ENCODE measurements around the gene OVOL2. TPM values are rescaled to one million over a fixed set of nuclear protein-coding genes. Genes with fewer than 3 reads are reported as not detected.
"Not testable (repeated sequence)": the region's sequence is repeated elsewhere in the genome, so short reads cannot be mapped to it uniquely, and the experiment has no call there.

The OVOL2 gene
- not detected in 3 replicates for total RNA-seq
- long read RNA-seq, partial matches to known transcripts, result 0 of 2 reads
- long read RNA-seq, other reads (novel, unspliced or antisense), result 2 of 2 reads

DNA sequence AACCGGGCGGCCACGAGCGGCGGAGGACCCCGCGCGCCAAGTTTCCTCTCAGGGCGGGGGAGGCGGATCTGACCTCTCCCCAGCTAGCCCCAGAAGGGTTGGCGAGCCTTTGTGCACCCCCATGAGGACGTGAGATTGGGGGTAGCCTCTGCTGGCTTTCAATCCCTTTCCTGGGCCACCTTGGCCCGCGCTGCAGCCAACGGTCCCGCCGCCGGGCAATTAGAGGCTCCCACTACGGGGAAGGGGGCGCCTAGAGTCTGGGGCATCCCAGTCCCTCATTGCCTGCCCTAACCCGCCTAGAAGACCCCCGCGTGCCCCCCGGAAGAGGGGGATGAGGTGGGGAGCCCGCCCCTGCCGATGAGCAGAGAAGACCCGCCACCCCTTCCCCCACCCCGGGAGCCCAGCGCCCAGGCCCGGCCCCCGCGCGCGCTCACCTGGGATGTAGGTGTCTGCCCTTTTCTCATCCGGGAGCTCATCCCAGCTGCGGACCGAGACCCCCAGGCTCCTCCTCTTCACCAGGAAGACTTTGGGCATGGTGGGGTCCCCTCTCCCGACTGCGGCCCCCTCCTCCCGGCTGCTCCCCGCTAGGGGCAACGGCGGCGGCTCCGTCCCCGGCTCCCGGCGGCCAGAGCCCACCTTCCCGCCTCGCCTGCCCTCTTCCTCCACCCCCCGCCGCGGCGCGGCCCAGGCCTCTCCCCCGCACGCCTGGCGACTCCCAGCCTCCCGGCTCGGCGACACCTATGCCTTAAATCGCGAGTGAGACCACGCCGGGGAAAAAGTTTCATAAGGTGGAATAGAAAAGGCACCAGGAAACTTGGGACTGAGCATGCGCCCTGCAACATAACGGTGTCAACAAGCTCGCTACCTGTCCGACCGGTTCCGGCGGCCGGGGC lies at the start of gene OVOL2:
OVOL2 (minus strand) TSS at position 816 of the 893 bp plus-strand sequence; CDS start at position 534, 282 bp downstream.
- Mint-ChIP-seq H3K4me1 (ENCODE audit: low read depth) (peaks cover 18% of the 10 kb centered on the region), H3K27me3 (ENCODE audit: low read depth) (peaks cover 74% of the 10 kb centered on the region), H3K36me3 (ENCODE audit: low read depth) (no peaks in the 10 kb centered on the region), H3K4me3 (ENCODE audit: unreplicated experiment) (no peak within 1 kb of the TSS), H3K27ac (ENCODE audit: unreplicated experiment) (no peak within 1 kb of the TSS), H3K9me3 (ENCODE audit: low read depth) (no peaks in the 10 kb centered on the region)
- no peak for DNase-seq (ENCODE audit: low spot score)
- TF ChIP-seq, protein P1, sequence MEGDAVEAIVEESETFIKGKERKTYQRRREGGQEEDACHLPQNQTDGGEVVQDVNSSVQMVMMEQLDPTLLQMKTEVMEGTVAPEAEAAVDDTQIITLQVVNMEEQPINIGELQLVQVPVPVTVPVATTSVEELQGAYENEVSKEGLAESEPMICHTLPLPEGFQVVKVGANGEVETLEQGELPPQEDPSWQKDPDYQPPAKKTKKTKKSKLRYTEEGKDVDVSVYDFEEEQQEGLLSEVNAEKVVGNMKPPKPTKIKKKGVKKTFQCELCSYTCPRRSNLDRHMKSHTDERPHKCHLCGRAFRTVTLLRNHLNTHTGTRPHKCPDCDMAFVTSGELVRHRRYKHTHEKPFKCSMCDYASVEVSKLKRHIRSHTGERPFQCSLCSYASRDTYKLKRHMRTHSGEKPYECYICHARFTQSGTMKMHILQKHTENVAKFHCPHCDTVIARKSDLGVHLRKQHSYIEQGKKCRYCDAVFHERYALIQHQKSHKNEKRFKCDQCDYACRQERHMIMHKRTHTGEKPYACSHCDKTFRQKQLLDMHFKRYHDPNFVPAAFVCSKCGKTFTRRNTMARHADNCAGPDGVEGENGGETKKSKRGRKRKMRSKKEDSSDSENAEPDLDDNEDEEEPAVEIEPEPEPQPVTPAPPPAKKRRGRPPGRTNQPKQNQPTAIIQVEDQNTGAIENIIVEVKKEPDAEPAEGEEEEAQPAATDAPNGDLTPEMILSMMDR (IDR thresholded peaks at IDR 0.05), result no peak

DNA sequence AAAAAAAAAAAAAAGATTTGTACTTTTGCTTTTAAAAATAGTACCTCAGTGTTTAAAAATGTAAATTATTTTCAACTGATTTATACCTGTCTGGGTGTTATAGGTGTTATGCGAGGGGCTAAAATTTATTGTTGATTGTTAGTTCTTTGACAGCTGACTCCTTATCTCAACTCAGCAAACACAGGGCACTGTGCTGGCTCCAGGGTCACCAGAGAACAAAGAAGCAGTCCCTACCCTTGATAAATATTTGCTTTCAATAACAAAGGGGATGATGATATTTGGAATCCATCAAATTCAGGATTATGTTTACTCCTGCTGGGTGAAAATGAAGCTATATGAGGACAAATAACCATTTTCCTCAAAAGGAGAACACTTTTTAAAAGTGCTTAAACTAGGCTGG lies 45.8 kb upstream of the OVOL2 start:
- Mint-ChIP-seq H3K27ac (ENCODE audit: unreplicated experiment) (no peak overlapping the region), H3K4me3 (ENCODE audit: unreplicated experiment) (no peak overlapping the region), H3K36me3 (ENCODE audit: low read depth) (no peaks in the 10 kb centered on the region), H3K27me3 (ENCODE audit: low read depth) (peaks cover 25% of the 10 kb centered on the region), H3K4me1 (ENCODE audit: low read depth) (no peaks in the 10 kb centered on the region), H3K9me3 (ENCODE audit: low read depth) (peaks cover 2% of the 10 kb centered on the region)
- no peak for DNase-seq (ENCODE audit: low spot score)
- TF ChIP-seq, protein P1 (IDR thresholded peaks at IDR 0.05), result no peak

DNA sequence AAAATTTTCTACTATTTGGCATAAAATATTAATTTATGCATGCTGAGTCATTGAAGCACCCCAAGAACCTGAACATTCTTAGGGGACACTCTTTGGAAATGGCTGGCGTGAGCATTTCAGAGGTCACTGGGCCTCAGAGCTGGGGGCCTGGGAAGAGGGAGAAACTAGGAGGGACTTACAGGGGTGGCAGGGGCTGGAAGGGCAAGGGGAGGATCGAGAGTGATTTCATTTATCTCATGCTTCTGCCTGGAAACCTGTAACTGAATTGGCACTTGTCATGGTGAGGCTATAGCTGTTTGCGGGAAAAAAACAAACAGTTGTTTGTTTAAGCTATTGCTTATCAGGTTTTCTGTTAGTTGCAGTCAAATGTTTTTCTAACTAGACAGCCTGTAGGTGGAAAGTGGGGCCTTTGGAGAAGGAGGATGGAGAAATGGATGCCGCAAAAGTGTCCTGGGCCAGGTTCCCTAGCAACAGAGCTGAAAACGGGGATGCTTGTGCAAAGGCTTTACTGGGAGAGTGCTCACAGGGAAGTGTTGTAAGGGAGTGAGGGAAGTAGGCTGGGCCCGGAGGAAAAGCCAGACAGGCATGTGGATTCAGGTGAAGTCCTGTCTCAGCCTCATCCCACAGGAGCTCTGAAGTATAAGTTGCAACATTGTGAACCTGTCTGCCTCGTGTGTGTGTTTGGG lies 43.6 kb upstream of the OVOL2 start:
- Mint-ChIP-seq H3K27me3 (ENCODE audit: low read depth) (peaks cover 34% of the 10 kb centered on the region), H3K27ac (ENCODE audit: unreplicated experiment) (no peak overlapping the region), H3K4me1 (ENCODE audit: low read depth) (no peaks in the 10 kb centered on the region), H3K9me3 (ENCODE audit: low read depth) (no peaks in the 10 kb centered on the region), H3K4me3 (ENCODE audit: unreplicated experiment) (no peak overlapping the region), H3K36me3 (ENCODE audit: low read depth) (no peaks in the 10 kb centered on the region)
- DNase-seq (ENCODE audit: low spot score), result no peak
- TF ChIP-seq, protein P1 (IDR thresholded peaks at IDR 0.05), result no peak

DNA sequence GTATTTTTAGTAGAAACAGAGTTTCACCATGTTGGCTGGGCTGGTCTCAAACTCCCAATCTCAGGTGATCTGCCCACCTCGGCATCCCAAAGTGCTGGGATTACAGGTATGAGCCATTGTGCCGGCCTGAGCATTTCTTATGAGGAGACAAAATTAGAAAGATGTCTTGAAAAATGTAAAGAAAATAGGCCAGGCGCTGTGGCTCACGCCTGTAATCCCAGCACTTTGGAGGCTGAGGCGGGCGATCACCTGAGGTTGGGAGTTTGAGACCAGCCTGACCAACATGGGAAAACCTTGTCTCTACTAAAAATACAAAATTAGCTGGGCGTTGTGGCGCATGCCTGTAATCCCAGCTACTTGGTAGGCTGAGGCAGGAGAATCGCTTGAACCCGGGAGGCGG lies 42.9 kb upstream of the OVOL2 start:
- H3K9me3 Mint-ChIP-seq (ENCODE audit: low read depth); H3K4me1 Mint-ChIP-seq (ENCODE audit: low read depth); DNase-seq (ENCODE audit: low spot score): not testable (repeated sequence)

DNA sequence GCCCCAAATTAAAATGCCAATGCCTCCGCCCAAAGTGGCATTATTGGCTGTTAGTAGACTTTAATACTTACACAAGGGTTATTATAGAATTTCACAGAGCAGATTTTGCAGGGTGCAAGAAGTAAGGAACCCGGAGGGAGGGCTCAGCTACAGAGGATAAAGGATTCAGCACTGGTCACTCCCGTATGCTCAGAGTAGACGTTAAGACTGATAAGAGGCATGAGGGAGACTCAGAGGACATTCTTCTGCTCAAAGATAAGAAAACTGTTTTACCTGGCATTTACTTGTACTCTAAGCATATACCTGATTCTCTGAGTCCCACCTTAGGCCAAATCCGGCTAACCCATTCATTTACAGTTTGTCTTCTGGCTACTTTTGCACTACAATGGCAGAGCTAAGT lies 36.5 kb upstream of the OVOL2 start:
- no peak overlapping the region for H3K27ac Mint-ChIP-seq (ENCODE audit: unreplicated experiment)
- no peaks in the 10 kb centered on the region for H3K36me3 Mint-ChIP-seq (ENCODE audit: low read depth)
- TF ChIP-seq, protein P1 (IDR thresholded peaks at IDR 0.05), result no peak
- H3K4me1 Mint-ChIP-seq (ENCODE audit: low read depth), result no peaks in the 10 kb centered on the region
- no peaks in the 10 kb centered on the region for H3K9me3 Mint-ChIP-seq (ENCODE audit: low read depth)
- H3K4me3 Mint-ChIP-seq (ENCODE audit: unreplicated experiment), result no peak overlapping the region
- peaks cover 31% of the 10 kb centered on the region for H3K27me3 Mint-ChIP-seq (ENCODE audit: low read depth)
- DNase-seq (ENCODE audit: low spot score), result no peak

More for the DNA sequence above, 42.9 kb upstream of the OVOL2 start:
- H3K4me3 Mint-ChIP-seq (ENCODE audit: unreplicated experiment); H3K36me3 Mint-ChIP-seq (ENCODE audit: low read depth); H3K27ac Mint-ChIP-seq (ENCODE audit: unreplicated experiment): not testable (repeated sequence)
- H3K27me3 Mint-ChIP-seq (ENCODE audit: low read depth), result peaks cover 33% of the 10 kb centered on the region

All from chondrocyte (in vitro differentiated cells).